IMR-90 (cell line): ENCODE measurements around the gene ACSS2. TPM values are rescaled to one million over a fixed set of nuclear protein-coding genes. Genes with fewer than 3 reads are reported as not detected.

Source experiments
- ATAC-seq: fragments of 200-7000 bp; cut with Tn5 transposase; 2 replicates; pipeline ENCODE4 v1.9.1; 2020; ENCODE audit warnings: low read depth, mild to moderate bottlenecking, moderate library complexity
- BruUV-seq: library from RNA; stranded (reverse); fragments of 400-500 nt; replicated peaks from 2 replicates; lab custom pipeline; 2021; lab: Mats Ljungman, UMichigan
- CTCF ChIA-PET: fragments of 300-600 bp; formaldehyde crosslinking; extraction: SDS; loops from one replicate; lab custom pipeline; 2021; ENCODE audit warnings: antibody characterized with exemption; lab: Yijun Ruan, JAX
- POLR2A ChIA-PET: fragments of 300-600 bp; sonication (Branson Sonifier 250); formaldehyde crosslinking; loops from one replicate; lab custom pipeline; 2022; ENCODE audit warnings: antibody characterized with exemption; ENCODE audit not compliant: unreplicated experiment; lab: Charles Lee
- DNase-seq: peaks from one replicate; pipeline ENCODE4 v3.0.0; 2013
- H2AFZ ChIP-seq: replicated peaks from 2 replicates; pipeline ENCODE3; 2013; ENCODE audit warnings: low read length, mild to moderate bottlenecking; ENCODE audit not compliant: poor library complexity
- H2AK5ac ChIP-seq: 2 replicates; pipeline ENCODE4 v1.6.1; 2013; ENCODE audit warnings: low read depth, low read length, inconsistent platforms
- H2AK9ac ChIP-seq: replicated peaks from 2 replicates; pipeline ENCODE3; 2013; ENCODE audit warnings: mild to moderate bottlenecking, low read depth, low read length, moderate library complexity; ENCODE audit not compliant: poor library complexity
- H2BK120ac ChIP-seq: 2 replicates; pipeline ENCODE4 v1.6.1; 2013; ENCODE audit warnings: low read depth, low read length, inconsistent platforms
- H2BK15ac ChIP-seq: 3 replicates; pipeline ENCODE4 v1.6.1; 2013; ENCODE audit warnings: low read depth, low read length, inconsistent platforms
- H2BK20ac ChIP-seq: 2 replicates; pipeline ENCODE4 v1.6.1; 2013; ENCODE audit warnings: low read depth, mild to moderate bottlenecking, inconsistent platforms, low read length, moderate library complexity
- H2BK5ac ChIP-seq: 2 replicates; pipeline ENCODE4 v1.6.1; 2013; ENCODE audit warnings: mild to moderate bottlenecking, low read depth, low read length, inconsistent platforms; ENCODE audit not compliant: poor library complexity, severe bottlenecking
- H3K14ac ChIP-seq: replicated peaks from 2 replicates; pipeline ENCODE4 v1.6.1; 2013; ENCODE audit warnings: low read depth, low read length, inconsistent platforms
- H3K18ac ChIP-seq: 2 replicates; pipeline ENCODE4 v1.6.1; 2013; ENCODE audit warnings: low read depth, low read length, control low read depth
- H3K23ac ChIP-seq: 2 replicates; pipeline ENCODE4 v1.6.1; 2013; ENCODE audit warnings: low read depth, low read length, inconsistent platforms
- H3K27ac ChIP-seq: 2 replicates; pipeline ENCODE4 v1.5.1; 2013; ENCODE audit warnings: mild to moderate bottlenecking, control low read depth, low read length; ENCODE audit not compliant: insufficient read depth
- H3K27me3 ChIP-seq: 2 replicates; pipeline ENCODE4 v1.6.1; 2013; ENCODE audit warnings: low read length; ENCODE audit not compliant: control insufficient read depth, insufficient read depth
- H3K36me3 ChIP-seq: 2 replicates; pipeline ENCODE4 v1.6.1; 2013; ENCODE audit warnings: low read length, mixed read lengths; ENCODE audit not compliant: control insufficient read depth, insufficient read depth
- H3K4ac ChIP-seq: 2 replicates; pipeline ENCODE4 v1.6.1; 2013; ENCODE audit warnings: low read depth, low read length, inconsistent platforms
- H3K4me1 ChIP-seq: 2 replicates; pipeline ENCODE4 v1.6.1; 2013; ENCODE audit warnings: low read length, mixed read lengths; ENCODE audit not compliant: control insufficient read depth, insufficient read depth
- H3K4me2 ChIP-seq: 2 replicates; pipeline ENCODE4 v1.6.1; 2013; ENCODE audit warnings: low read depth, mild to moderate bottlenecking, control low read depth, low read length, moderate library complexity
- H3K4me3 ChIP-seq: 2 replicates; pipeline ENCODE4 v1.5.1; 2013; ENCODE audit warnings: low read depth, mild to moderate bottlenecking, control low read depth, low read length, moderate library complexity; ENCODE audit not compliant: insufficient read depth
- H3K56ac ChIP-seq: 2 replicates; pipeline ENCODE4 v1.6.1; 2013; ENCODE audit warnings: low read length, inconsistent platforms; ENCODE audit not compliant: insufficient read depth; ENCODE audit errors: extremely low read depth
- H3K79me1 ChIP-seq, 2 experiments: 2 replicates each; pipeline ENCODE4 v1.6.1; 2013; ENCODE audit warnings: low read length in 2 of 2, inconsistent platforms in 1 of 2, low read depth in 1 of 2
- H3K9ac ChIP-seq: 2 replicates; pipeline ENCODE4 v1.6.1; 2013; ENCODE audit warnings: low read depth, low read length, control low read depth
- H3K9me1 ChIP-seq: 2 replicates; pipeline ENCODE4 v1.6.1; 2013; ENCODE audit warnings: low read length, inconsistent platforms; ENCODE audit not compliant: insufficient read depth
- H3K9me3 ChIP-seq: 2 replicates; pipeline ENCODE4 v1.6.1; 2013; ENCODE audit warnings: low read length; ENCODE audit not compliant: control insufficient read depth, insufficient read depth
- H4K20me1 ChIP-seq: 2 replicates; pipeline ENCODE4 v1.6.1; 2013; ENCODE audit warnings: low read length, inconsistent platforms; ENCODE audit not compliant: insufficient read depth
- H4K5ac ChIP-seq: 2 replicates; pipeline ENCODE4 v1.6.1; 2013; ENCODE audit warnings: mild to moderate bottlenecking, low read depth, low read length, control low read depth
- H4K8ac ChIP-seq, 2 experiments: 2 replicates each; pipeline ENCODE4 v1.6.1; 2013; ENCODE audit warnings: low read depth in 2 of 2, low read length in 2 of 2, control low read depth in 1 of 2, inconsistent platforms in 1 of 2
- H4K91ac ChIP-seq: 2 replicates; pipeline ENCODE4 v1.6.1; 2013; ENCODE audit warnings: low read depth, low read length, inconsistent platforms; ENCODE audit not compliant: insufficient read depth
- BHLHE40 ChIP-seq: fragments of 150-350 bp; IDR thresholded peaks from 2 replicates; pipeline ENCODE4 v1.6.1; 2016; ENCODE audit warnings: mild to moderate bottlenecking, low read depth, low read length
- CEBPB ChIP-seq: IDR thresholded peaks from 2 replicates; pipeline ENCODE4 v1.6.1; 2012; ENCODE audit warnings: low read depth, low read length, improper control_type of control experiment
- CHD1 ChIP-seq: IDR thresholded peaks from 2 replicates; pipeline ENCODE4 v1.6.1; 2012; ENCODE audit warnings: low read depth, low read length, improper control_type of control experiment
- CTCF ChIP-seq: conservative IDR thresholded peaks from 2 replicates; pipeline ENCODE4 v1.5.1; 2012; ENCODE audit warnings: mild to moderate bottlenecking, low read depth, low read length, improper control_type of control experiment
- ELK1 ChIP-seq: fragments of 150-350 bp; IDR thresholded peaks from 2 replicates; pipeline ENCODE4 v1.6.1; 2016; ENCODE audit warnings: low read depth, mild to moderate bottlenecking, low read length, moderate library complexity, borderline replicate concordance
- FOS ChIP-seq: fragments of 150-350 bp; IDR thresholded peaks from 2 replicates; pipeline ENCODE4 v1.6.1; 2016; ENCODE audit warnings: low read depth, low read length
- MAFK ChIP-seq: IDR thresholded peaks from 2 replicates; pipeline ENCODE4 v1.6.1; 2012; ENCODE audit warnings: low read depth, low read length, improper control_type of control experiment
- MAZ ChIP-seq: IDR thresholded peaks from 2 replicates; pipeline ENCODE4 v1.6.1; 2012; ENCODE audit warnings: low read depth, mild to moderate bottlenecking, low read length, improper control_type of control experiment, moderate library complexity, borderline replicate concordance
- MXI1 ChIP-seq: IDR thresholded peaks from 2 replicates; pipeline ENCODE4 v1.6.1; 2012; ENCODE audit warnings: low read depth, mild to moderate bottlenecking, low read length, moderate library complexity, borderline replicate concordance
- NFE2L2 ChIP-seq: fragments of 150-350 bp; IDR thresholded peaks from 2 replicates; pipeline ENCODE4 v1.6.1; 2016; ENCODE audit warnings: low read depth, mild to moderate bottlenecking, low read length
- POLR2A ChIP-seq: IDR thresholded peaks from 2 replicates; pipeline ENCODE4 v1.6.1; 2012; ENCODE audit warnings: mild to moderate bottlenecking, low read depth, low read length
- RAD21 ChIP-seq: IDR thresholded peaks from 2 replicates; pipeline ENCODE4 v1.6.1; 2012; ENCODE audit warnings: low read length, improper control_type of control experiment
- RCOR1 ChIP-seq: IDR thresholded peaks from 2 replicates; pipeline ENCODE4 v1.6.1; 2012; ENCODE audit warnings: mild to moderate bottlenecking, low read length, improper control_type of control experiment; ENCODE audit not compliant: insufficient replicate concordance
- RFX5 ChIP-seq: IDR thresholded peaks from 2 replicates; pipeline ENCODE4 v1.8.0; 2012; ENCODE audit warnings: low read depth, mild to moderate bottlenecking, low read length, moderate library complexity
- SMC3 ChIP-seq: fragments of 150-350 bp; IDR thresholded peaks from 2 replicates; pipeline ENCODE4 v1.6.1; 2016; ENCODE audit warnings: low read depth, mild to moderate bottlenecking, antibody characterized with exemption, low read length, moderate library complexity
- USF2 ChIP-seq: fragments of 150-350 bp; IDR thresholded peaks from 2 replicates; pipeline ENCODE4 v1.6.1; 2017; ENCODE audit warnings: mild to moderate bottlenecking, antibody characterized with exemption, low read length, low read depth
- WGBS, 2 experiments: methylation state at CpG; one replicate each; pipeline versions ENCODE4 v1.1.5 to v1.1.7; 2013; ENCODE audit warnings: missing lambda C conversion rate in 2 of 2; ENCODE audit not compliant: insufficient read length in 1 of 2; ENCODE audit errors: extremely low coverage in 2 of 2; 5-methylcytosine and 5-hydroxymethylcytosine counted together
- dilution Hi-C: fragments of 300-500 bp; cut with HindIII; formaldehyde crosslinking; loops from one replicate; pipeline ENCODE4 v1.14.3; 2018; ENCODE audit warnings: low sequenced_read_pairs; ENCODE audit not compliant: unreplicated experiment
- in situ Hi-C: fragments of 300-500 bp; cut with MboI; formaldehyde crosslinking; loops from 3 replicates; pipeline ENCODE4 v1.14.3; 2019; ENCODE audit warnings: low sequenced_read_pairs, inconsistent platforms, mixed read lengths
- intact Hi-C: fragments of 100-400 bp; cut with micrococcal nuclease; formaldehyde crosslinking; loops from 2 replicates; pipeline ENCODE4 v1.10.0; 2022
- polyA plus RNA-seq, 3 experiments: library from polyadenylated mRNA; depleted of rRNA; stranded (reverse); fragments of >200 nt; gene quantifications; 2 replicates each; pipeline ENCODE4 v1.2.3, GENCODE V29; 2012; ENCODE audit warnings: low replicate concordance in 1 of 3
- total RNA-seq: library from RNA; depleted of rRNA; stranded (reverse); fragments of >200 nt; gene quantifications from 2 replicates; pipeline ENCODE4 v1.2.3, GENCODE V29; 2012

ACSS2 gene
- total and polyA plus RNA-seq, 2 of the 4 experiments (the other 2 are of a cell fraction): 26.9 to 46.4 TPM

GRCh38 chr20:34945315-34946077 lies 69.1 kb downstream of the ACSS2 start:
- no peak overlapping the region for H4K8ac ChIP-seq
- H3K9me3 ChIP-seq: no peaks in the 10 kb centered on the region
- no peak overlapping the region for H2BK20ac ChIP-seq
- DNase-seq (no peak), ATAC-seq (no peak)
- ChIA-PET POLR2A (no interaction called here), CTCF (no interaction called here)
- H3K27ac ChIP-seq: no peak overlapping the region
- no peak overlapping the region for H3K9ac ChIP-seq
- no TSS peak for BruUV-seq
- H3K79me1 ChIP-seq: peaks cover 0 to 4% of the 10 kb centered on the region in 2 experiments; a peak in 1 of 4 replicates
- no peak overlapping the region for H2AK5ac ChIP-seq
- H2AFZ ChIP-seq: no peak overlapping the region
- no peak overlapping the region for H3K4me2 ChIP-seq
- H2BK15ac ChIP-seq: no peak overlapping the region
- no peaks in the 10 kb centered on the region for H3K27me3 ChIP-seq
- peaks cover 8% of the 10 kb centered on the region for H3K9me1 ChIP-seq
- H2BK120ac ChIP-seq: no peak overlapping the region
- no peak overlapping the region for H3K4ac ChIP-seq
- no peak overlapping the region; the same call in 1 of the 2 replicates for H4K5ac ChIP-seq
- H3K18ac ChIP-seq: no peak overlapping the region
- dilution Hi-C loops: no loop called here
- H4K20me1 ChIP-seq: no peaks in the 10 kb centered on the region
- in situ Hi-C loops: no loop called here
- no peak overlapping the region for H3K14ac ChIP-seq
- H3K4me3 ChIP-seq: no peak overlapping the region
- peaks cover 3% of the 10 kb centered on the region for H3K4me1 ChIP-seq
- H3K36me3 ChIP-seq: peaks cover 27% of the 10 kb centered on the region
- TF ChIP-seq RCOR1: no peak
- no peak for TF ChIP-seq MAFK
- no peak for TF ChIP-seq CEBPB
- TF ChIP-seq CHD1: no peak
- no peak for TF ChIP-seq SMC3
- no peak for TF ChIP-seq RFX5
- no peak for TF ChIP-seq CTCF
- TF ChIP-seq POLR2A: no peak
- no peak for TF ChIP-seq USF2
- TF ChIP-seq BHLHE40: no peak
- TF ChIP-seq RAD21: no peak
- TF ChIP-seq FOS: no peak
- no peak for TF ChIP-seq ELK1
- no peak for TF ChIP-seq MXI1
- no peak for TF ChIP-seq NFE2L2
- TF ChIP-seq MAZ: no peak
- intact Hi-C loops: no loop called here
- no peak overlapping the region for H4K91ac ChIP-seq
- no peak overlapping the region for H2AK9ac ChIP-seq
- no peak overlapping the region for H3K23ac ChIP-seq
- H2BK5ac ChIP-seq: no peak overlapping the region
- no peak overlapping the region for H3K56ac ChIP-seq
- WGBS, 2 experiments: no CpG with 5 or more reads among the region's 7 CpGs
